Measurements from ENCODE around the gene CD79B.
A peak's percentile ranks its signal among the peaks of the same experiment; 100 is the strongest.

Gene CD79B

DNA sequence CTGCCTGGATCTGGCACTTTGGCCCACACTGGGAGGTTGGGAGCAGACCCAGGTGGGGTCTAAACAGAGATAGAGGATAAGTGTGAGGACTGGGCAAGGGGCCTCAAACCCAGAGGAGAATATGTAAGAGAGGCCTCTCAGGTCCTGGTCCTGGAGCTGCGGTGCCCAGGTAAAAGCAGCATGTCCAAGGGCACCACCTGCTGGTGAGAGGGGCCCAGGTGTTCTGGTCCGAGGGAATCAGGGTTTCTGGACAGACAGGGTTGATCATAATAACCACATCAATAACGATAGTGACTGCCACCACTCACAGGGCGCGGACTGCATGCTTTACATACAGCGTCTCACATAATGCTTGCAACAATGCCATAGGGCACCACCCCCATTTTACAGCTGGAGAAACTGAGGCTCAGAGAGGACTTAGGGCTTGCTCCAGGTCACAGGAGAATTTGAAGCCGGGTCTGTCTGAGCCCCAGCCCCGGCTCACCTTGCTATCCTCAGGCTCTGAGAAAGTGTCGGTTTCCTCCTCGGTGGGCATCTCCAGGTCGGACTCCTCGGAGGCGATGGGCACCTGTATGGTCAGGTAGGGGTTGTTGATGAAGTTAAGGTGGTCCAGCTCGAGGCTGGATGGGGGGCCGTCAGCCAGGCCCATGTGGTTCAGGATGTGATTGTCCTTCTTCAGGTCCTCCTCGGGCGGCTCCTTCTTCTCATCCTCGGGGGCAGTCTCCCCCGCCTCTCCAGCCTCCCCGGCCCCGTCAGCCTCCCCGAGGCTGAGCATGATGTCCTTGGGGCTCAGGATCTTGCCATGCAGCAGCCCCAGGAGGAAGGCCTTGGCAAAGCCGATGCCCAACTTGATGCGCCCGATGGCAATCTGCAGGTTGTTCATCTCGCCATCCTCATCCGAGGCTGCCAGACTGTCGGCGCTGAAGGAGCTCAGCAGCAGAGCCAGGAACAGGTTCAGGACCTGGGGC, 19.1 kb upstream of the CD79B start:
- Histone ChIP-seq H3K36me3 (replicated peaks) (no peaks in the 10 kb centered on the region), H3K4me3 (ENCODE audit: low read depth, low read length) (no peak overlapping the region), H3K27me3 (replicated peaks) (peaks cover 5% of the 10 kb centered on the region), H3K27ac (no peak overlapping the region)
- in situ Hi-C loops (cut with HindIII; ENCODE audit: low pct_ligation_motif_present, low sequenced_read_pairs) = no loop called here
- DNase-seq = no peak
- TF ChIP-seq, protein P1, sequence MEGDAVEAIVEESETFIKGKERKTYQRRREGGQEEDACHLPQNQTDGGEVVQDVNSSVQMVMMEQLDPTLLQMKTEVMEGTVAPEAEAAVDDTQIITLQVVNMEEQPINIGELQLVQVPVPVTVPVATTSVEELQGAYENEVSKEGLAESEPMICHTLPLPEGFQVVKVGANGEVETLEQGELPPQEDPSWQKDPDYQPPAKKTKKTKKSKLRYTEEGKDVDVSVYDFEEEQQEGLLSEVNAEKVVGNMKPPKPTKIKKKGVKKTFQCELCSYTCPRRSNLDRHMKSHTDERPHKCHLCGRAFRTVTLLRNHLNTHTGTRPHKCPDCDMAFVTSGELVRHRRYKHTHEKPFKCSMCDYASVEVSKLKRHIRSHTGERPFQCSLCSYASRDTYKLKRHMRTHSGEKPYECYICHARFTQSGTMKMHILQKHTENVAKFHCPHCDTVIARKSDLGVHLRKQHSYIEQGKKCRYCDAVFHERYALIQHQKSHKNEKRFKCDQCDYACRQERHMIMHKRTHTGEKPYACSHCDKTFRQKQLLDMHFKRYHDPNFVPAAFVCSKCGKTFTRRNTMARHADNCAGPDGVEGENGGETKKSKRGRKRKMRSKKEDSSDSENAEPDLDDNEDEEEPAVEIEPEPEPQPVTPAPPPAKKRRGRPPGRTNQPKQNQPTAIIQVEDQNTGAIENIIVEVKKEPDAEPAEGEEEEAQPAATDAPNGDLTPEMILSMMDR (IDR thresholded peaks at IDR 0.05; ENCODE audit: low read depth, low read length, missing control alignments) = peak; percentile 50

DNA sequence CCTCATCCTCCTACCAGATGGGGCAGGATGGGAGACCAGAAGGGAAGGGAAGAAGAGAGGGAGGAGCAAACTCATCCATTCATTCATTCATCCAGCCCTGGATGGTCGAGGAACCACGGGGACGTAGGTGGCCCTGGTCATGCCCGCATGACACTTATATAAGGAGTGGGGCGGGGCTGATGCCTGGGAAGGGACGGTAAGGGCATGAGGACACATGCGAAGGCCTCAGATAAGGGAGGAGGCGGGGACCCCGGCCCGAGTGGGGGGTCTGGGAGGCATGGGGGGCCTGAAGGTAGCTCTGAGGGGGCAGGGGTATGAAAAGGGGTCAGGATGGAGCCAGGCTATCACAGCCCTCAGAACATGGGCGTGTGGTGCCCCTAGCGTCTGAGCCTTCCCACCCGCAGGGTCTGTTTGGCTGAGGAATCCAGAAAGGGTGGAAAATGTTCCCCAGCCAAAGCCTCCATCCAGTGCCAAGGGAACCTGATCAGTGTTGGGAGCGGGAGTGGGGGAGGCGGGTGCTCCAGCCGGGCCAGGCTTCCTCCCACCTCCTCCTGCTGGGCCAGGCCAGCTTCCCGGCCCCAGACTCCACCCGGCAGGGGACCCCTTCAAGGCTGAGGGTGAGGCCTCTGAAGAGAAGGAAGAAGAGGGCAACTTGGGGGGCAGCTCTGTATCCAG, 17.6 kb upstream of the CD79B start:
- TF ChIP-seq, protein P1 (IDR thresholded peaks at IDR 0.05; ENCODE audit: low read depth, low read length, missing control alignments) = no peak
- Histone ChIP-seq H3K27me3 (replicated peaks) (peaks cover 5% of the 10 kb centered on the region), H3K36me3 (replicated peaks) (no peaks in the 10 kb centered on the region), H3K27ac (no peak overlapping the region), H3K4me3 (ENCODE audit: low read depth, low read length) (no peak overlapping the region)
- in situ Hi-C loops (cut with HindIII; ENCODE audit: low pct_ligation_motif_present, low sequenced_read_pairs) = no loop called here
- no peak for DNase-seq

DNA sequence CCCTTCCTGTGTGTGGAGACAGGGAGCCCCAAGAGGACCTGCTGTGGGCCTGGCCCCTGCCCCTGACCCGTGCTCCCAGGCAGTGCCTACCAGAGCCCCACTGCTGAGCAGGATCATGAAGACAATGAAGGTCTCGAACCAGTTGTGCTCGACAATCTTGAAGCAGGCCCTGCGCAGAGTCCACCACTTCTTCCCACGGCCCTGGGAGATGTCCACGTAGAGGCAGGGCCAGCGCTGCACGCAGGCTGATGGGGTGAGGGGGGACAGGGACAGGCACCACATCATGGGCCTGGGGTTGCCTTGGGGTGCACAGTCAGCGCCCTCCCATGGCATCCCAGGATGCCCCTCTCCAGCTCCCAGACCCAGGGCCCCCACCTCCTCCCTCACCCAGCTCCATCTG, 16.4 kb upstream of the CD79B start:
- no peaks in the 10 kb centered on the region for H3K36me3 ChIP-seq (replicated peaks)
- TF ChIP-seq, protein P1 (IDR thresholded peaks at IDR 0.05; ENCODE audit: low read depth, low read length, missing control alignments) = no peak
- DNase-seq = no peak

DNA sequence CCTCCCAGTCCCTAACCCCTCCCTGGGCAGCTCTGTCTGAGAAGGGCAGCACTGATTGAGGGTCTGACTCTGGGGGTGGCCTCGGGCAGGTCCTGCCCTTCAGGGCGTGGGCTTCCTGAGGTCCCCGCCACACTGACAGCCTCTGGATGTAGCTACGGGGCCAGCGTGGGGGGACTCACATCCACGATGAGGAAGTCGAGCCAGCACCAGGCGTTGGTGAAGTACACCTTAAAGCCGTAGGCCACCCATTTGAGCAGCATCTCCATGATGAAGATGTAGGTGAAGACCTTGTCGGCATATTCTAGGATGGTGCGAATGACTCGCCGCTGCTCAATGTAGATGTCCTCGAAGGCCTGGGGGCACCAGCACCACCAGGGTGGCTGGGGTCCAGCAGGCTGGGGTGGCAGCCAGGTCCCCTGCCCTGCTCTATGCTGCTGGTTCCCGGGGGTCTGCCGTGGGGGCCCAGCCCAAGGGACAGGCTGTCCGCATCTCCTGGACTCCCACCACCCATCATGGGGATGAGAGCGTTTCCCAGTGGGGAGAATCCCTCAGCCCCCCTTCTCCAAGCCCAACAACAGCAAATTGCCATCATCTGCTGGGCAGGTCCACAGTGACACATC, 15.7 kb upstream of the CD79B start:
- no peaks in the 10 kb centered on the region for H3K36me3 ChIP-seq (replicated peaks)
- peaks cover 2% of the 10 kb centered on the region for H3K27me3 ChIP-seq (replicated peaks)
- DNase-seq = no peak
- H3K4me3 ChIP-seq (ENCODE audit: low read depth, low read length) = no peak overlapping the region
- no peak overlapping the region for H3K27ac ChIP-seq
- in situ Hi-C loops (cut with HindIII; ENCODE audit: low pct_ligation_motif_present, low sequenced_read_pairs) = no loop called here
- TF ChIP-seq, protein P1 (IDR thresholded peaks at IDR 0.05; ENCODE audit: low read depth, low read length, missing control alignments) = no peak

More for the DNA sequence above, 16.4 kb upstream of the CD79B start:
- H3K27me3 ChIP-seq (replicated peaks) = peaks cover 2% of the 10 kb centered on the region
- no peak overlapping the region for H3K4me3 ChIP-seq (ENCODE audit: low read depth, low read length)
- in situ Hi-C loops (cut with HindIII; ENCODE audit: low pct_ligation_motif_present, low sequenced_read_pairs) = no loop called here
- no peak overlapping the region for H3K27ac ChIP-seq

DNA sequence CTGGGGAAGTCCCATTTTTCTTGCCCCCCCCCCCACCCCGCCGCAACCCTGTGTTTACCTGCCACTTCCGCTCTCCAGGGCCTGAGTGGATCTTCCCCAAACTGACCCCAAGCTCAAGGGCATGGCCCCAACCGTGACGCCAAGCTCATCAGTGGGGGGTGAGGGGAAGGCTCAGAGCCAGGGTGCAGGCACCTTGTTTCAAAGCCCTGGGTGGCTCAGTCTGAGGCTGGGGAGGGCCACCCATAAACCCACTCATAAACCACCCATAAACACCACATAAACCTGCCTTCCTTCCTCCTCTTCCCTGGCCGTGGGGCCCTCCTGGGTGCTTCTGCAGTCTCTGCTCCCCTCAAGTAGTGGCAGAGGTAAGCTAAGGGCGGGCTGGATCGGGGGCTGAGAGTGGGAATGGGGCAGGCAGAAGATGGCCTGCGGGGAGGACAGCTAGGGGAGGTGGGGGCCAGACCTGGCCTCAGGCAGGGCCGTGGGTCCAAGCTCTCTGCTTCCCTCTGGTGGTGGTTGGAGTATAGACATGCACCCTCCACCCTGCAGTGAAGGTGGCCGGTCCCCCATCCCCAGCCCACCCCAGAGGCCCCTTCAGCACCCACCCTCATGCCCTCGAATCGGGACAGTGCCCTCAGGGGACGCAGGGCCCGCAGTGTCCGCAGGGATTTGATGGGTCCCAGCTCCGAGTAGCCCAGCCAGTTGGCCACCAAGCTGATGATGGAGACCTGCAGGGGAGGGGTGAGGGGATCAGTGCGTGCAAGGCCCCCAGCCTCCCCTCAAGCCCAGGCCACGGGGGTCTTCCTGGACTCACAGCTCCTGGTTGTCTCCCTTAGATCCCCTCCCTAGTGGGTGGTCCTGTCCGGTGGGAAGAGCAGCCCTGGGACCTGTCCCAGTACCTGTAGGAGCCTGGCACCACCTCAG, 14.6 kb upstream of the CD79B start:
- H3K4me3 ChIP-seq (ENCODE audit: low read depth, low read length) = no peak overlapping the region
- peak; percentile 4 for DNase-seq
- no peaks in the 10 kb centered on the region for H3K36me3 ChIP-seq (replicated peaks)
- in situ Hi-C loops (cut with HindIII; ENCODE audit: low pct_ligation_motif_present, low sequenced_read_pairs) = no loop called here
- H3K27ac ChIP-seq = no peak overlapping the region
- peaks cover 2% of the 10 kb centered on the region for H3K27me3 ChIP-seq (replicated peaks)
- TF ChIP-seq, protein P1 (IDR thresholded peaks at IDR 0.05; ENCODE audit: low read depth, low read length, missing control alignments) = peak; percentile 81

All from brain microvascular endothelial cell (primary cell).